Activated T-cell treated with anti-CD3 and anti-CD28 coated beads for 4 hours (primary cell): ENCODE measurements around the gene SKAP2.

Source experiments
- DNase-seq: peaks from one replicate; pipeline ENCODE4 v3.0.0-alpha.2; 2020

Gene SKAP2

DNA sequence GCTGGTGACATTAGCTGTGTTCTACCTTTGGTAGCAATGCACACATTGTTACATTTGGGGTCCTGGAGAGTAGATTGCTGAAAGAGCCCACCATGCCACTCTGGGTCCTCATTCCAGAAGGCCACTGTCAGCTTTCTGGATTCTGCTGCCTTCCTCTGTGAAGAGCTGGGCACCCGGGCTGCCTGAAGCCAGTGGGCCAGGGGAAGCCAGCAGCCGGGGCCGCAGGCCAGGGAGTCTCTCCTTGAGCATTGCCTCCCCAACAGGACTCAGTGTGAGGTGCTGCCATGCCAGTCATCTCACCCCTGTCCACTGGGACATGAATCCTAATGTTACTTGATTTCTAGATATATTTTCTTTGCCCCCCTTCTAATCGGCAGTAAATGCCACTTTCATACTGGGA, 234.0 kb downstream of the SKAP2 start:
- DNase-seq = no peak

DNA sequence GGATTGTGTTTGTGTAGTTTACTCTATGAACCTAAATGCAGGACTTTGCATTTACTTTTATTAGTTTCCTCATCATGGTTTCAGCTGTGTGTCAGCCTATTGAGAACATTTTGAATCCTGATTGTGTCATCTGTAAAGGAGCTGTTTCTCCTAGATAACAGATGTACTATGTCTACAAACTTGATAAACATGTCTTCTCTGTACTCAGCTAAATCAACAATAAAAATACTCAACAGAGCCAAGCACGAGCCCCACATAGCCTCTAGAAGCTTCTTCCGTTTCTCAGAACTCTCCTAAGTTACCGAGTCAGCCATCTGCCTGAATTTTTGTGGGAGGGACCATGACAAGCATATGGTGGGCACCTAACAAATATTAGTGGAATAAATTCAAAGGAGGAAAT, 234.7 kb downstream of the SKAP2 start:
- DNase-seq = no peak

DNA sequence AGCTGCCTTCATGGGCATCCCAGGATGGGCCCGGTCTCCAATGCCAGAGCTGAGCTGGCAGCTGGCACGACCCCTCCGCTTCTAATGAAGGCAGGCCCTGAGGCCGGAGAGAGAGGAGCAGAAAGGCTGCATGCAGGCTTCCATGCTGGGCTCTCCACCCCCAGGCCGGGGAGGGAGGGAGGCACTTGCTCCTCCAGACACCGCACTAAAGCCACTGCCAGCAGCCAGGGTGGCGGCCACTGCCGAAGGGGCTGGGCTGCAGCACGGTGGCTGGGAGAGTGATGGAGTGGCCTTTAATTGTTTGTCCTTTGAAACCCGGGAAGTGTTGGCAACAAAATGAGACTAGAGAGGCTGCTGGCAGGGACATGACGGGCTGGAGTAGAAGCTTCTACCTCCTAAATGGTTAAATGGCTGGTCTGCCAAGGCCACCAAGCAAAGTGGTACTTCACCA, 236.5 kb downstream of the SKAP2 start:
- no peak for DNase-seq

DNA sequence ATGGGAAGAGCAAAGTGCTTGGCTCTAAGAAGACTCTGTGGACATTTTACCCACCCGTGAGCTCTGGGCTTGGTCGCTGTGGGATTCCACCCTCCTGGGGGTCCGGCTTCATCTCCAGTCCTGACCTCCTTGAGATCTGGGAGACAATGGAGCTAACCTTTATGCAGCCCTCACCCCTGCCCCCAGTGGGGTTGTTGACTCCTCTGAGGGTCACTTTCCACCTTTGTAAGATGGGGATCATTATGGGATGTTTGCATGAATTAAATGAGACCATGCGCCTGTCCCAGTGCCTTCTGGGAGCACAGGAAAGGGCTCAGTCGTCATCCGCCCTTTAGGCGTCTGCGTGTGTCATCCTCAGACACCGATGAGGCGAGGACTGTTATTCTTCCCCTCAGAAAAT, 237.2 kb downstream of the SKAP2 start:
- no peak for DNase-seq

DNA sequence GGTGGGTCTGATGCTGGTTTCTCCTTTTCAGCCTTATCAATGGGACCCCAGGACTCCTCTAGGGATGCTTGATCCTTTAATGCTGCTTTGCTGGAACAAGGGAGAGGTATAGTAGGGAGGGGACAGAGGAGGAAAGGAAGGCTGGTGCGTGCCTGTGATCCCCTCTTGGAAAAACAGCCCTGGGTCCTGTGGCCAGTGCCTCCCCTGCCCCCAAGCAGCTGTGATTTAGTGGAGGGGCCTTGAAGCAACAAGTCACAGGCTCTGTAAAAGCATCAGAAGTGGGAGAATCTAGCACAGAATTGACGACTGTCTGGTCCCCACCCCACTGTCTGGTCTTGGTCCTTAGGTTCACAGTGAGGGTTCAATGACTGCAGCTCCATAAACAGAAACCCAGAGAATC, 237.7 kb downstream of the SKAP2 start:
- no peak for DNase-seq

DNA sequence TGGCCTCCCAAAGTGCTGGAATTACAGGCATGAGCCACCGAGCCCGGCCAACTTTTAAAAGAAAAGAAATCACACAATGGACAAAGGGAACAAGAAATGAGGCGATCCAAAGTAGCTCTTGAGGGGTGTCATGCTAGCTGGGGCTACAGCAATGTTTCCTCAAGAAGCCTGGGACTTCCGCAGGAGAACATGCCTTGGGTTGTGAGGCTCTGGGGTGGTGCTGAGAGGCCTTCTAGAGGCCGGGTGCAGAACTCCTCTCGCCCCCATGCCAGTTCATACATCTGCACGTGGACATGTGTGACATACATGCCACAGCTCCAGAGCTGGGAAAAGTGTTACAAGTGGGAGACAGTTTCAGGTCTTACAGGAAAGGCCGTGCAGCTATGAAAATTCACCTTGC, 238.2 kb downstream of the SKAP2 start:
- no peak for DNase-seq

DNA sequence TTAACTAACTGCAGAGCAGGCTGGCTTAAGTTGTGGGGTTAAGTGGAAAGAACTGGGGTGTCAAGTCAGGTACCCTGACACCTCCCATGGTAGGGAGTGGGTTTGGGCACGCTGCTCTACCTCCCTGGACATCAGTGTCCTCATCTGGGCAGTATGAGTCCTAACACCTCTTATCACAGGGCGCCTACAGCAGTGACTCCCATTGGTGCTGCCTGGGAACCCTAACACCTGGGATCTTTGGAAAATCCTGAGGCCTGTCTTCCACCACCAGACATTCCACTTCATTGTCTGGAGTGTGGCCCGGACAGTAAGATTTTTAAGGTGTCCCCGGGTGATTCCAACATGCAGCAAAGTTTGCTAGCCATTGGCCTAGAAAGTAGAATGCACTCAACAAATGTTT, 239.1 kb downstream of the SKAP2 start:
- no peak for DNase-seq

DNA sequence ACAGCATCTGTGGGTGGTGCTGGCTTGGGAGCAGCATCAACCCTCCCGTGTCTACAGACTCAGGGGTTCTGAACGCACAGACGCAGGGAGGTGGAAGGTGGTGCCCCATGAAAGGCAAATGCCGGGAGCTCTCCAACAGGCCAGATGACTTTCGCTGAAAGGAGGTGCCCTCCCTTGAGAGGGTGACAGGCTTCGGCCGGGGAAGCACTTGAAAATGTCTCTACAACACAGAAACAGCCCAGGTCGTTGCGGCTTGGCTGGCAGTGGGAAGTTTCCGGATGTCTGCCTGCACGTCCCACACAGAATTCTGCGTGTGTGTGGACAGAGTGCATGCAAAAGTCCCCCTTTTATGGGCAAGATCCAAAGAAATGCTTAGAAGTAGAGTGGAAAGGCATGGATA, 239.6 kb downstream of the SKAP2 start:
- DNase-seq = no peak

DNA sequence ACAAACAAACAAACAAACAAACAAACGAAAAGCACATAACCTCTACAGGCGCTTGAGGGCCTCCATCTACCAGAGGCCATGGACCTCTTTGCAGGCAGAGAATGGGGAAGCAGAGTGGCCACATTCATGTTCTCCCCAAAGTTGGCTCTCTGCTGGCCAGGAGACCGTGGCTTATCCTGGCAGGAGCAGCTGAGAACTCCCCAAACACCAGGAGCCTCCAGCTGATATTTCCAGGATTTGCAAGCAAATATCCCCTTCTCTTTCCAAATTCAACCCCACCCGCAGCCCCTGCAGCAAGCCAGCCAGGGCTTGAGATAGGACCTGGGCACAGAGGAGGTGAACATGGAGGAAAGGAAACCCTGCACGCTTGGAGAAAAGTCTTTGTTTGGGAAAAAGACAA, 240.0 kb downstream of the SKAP2 start:
- no peak for DNase-seq

DNA sequence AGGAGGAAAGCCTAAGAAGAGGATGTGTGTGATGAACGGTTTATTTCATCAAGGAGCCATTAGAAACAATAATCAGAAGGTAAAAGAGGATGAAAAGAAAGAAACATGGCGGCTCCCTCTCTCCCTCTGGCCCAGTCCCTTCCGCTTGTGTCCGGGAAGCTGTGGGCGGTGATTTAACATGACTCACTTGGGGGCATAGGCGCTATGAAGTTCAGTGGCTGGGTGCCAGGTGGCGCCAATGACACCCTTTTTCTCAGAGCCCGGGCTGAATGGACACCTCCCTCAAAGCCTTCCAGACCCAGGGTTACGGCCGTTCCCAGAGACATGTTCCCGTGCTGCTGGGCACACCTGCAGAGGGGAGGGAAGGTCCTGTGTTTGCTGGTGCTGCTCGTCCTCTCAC, 244.0 kb downstream of the SKAP2 start:
- DNase-seq = no peak

DNA sequence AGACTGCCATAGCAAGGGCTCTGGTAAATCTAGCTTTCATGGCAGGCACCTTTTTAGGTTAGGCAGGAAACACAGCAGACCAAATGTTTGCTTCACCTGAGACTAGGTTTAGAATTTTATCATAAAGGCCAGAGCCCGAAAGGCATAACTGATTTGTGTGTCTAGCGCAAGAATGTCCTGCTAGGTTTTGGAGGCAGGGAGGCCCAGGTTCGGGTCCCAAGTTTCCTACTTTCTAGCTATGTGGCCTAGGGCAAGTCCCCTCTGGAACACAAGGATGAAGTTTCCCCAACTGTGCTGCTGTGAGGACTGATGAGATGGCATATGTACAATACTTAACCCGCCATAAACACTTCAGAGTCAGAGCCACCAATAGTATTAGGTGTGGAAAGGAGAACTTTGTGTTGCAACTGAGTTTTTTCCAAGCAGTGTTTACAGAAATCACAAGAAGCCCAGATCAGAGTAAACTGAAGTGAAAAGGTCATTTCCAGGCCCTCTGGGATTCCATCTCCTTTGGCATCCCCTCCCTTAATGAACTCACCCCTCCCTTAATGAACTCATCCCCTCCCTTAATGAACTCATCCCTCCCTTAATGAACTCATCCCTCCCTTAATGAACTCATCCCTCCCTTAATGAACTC, 244.9 kb downstream of the SKAP2 start:
- no peak for DNase-seq

DNA sequence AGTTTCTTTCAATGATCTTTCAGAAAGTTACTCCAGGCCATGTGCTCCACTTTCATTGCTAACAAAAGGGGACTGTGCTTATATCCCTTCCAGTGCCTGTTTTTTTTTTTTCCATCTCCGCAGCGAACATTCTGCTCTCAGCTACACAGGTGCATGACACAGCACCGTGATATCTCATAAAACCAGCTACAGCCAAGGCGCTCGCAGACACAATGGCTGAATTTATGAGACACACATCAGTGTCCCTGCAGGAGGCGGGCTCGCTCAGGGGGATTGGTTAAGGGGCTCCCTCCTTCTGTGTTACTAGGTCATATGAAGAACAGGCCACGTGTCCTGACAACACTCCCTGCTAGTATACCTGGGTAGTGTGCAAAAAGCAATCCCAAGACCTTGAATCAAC, 245.5 kb downstream of the SKAP2 start:
- no peak for DNase-seq

DNA sequence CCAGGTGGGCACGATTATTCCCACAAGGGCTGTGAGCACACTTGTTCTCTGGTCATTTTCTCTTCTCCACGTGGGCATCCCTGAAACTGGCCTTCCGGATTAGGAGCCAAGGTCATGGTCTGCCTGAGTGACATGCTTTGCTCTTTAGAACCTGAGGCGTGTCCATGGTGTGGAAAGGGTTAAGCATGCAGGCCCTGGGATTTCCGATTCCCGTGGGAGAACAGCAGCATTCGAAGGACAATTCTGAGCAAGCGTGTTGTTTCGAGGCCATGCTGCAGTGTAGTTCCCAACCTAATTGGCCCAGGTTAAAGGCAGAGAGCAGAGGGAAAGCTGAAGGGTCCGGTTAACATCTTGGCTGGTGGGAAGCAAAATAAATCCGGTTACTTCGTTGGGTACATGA, 245.9 kb downstream of the SKAP2 start:
- no peak for DNase-seq
